H54 (cell line): ENCODE results near the gene MAP3K10.
A peak's percentile ranks its signal among the peaks of the same experiment; 100 is the strongest.

Source experiments
- DNase-seq: peaks from one replicate; pipeline ENCODE4 v3.0.0; 2011; ENCODE audit warnings: low spot score, mixed read lengths; ENCODE audit not compliant: insufficient read length
- FAIRE-seq: peaks from 3 replicates; lab custom pipeline; 2011; peaks lifted over from hg19 to GRCh38; lab: Jason Lieb, UNC
- POLR2A ChIP-seq: IDR thresholded peaks from 2 replicates; pipeline ENCODE4 v1.6.1; 2011; ENCODE audit warnings: low read depth, mild to moderate bottlenecking, low read length

MAP3K10 gene

GRCh38 chr19:40192758-40193586 lies 1.7 kb downstream of the MAP3K10 start:
- FAIRE-seq = no peak
- TF ChIP-seq POLR2A = no peak
- no peak for DNase-seq

GRCh38 chr19:40193587-40193849 lies 2.3 kb downstream of the MAP3K10 start:
- FAIRE-seq (no peak), DNase-seq (no peak)
- TF ChIP-seq POLR2A = no peak

- DNase-seq = no peak
- no peak for FAIRE-seq
- no peak for TF ChIP-seq POLR2A
These were observed 7.2 kb downstream of the MAP3K10 start for GRCh38 chr19:40198272-40198990.

- FAIRE-seq = no peak
- TF ChIP-seq POLR2A = no peak
- peak; percentile 85 for DNase-seq
These were observed 9.3 kb downstream of the MAP3K10 start for GRCh38 chr19:40200341-40201099.

- FAIRE-seq (no peak), DNase-seq (no peak)
- TF ChIP-seq POLR2A = no peak
These were observed 13.2 kb downstream of the MAP3K10 start for GRCh38 chr19:40204381-40204780.

- no peak for TF ChIP-seq POLR2A
- FAIRE-seq = no peak
- DNase-seq = no peak
These were observed 14.5 kb downstream of the MAP3K10 start for GRCh38 chr19:40205760-40206159.

- FAIRE-seq = no peak
These were observed 17.4 kb downstream of the MAP3K10 start for GRCh38 chr19:40208602-40209001.

GRCh38 chr19:40210889-40211288 lies 19.7 kb downstream of the MAP3K10 start:
- DNase-seq = no peak
- no peak for TF ChIP-seq POLR2A
- FAIRE-seq = no peak

More at GRCh38 chr19:40208602-40209001, 17.4 kb downstream of the MAP3K10 start:
- TF ChIP-seq POLR2A = no peak
- DNase-seq = no peak

GRCh38 chr19:40213251-40213829 lies 22.1 kb downstream of the MAP3K10 start:
- DNase-seq = no peak
- TF ChIP-seq POLR2A = no peak
- no peak for FAIRE-seq

GRCh38 chr19:40213882-40214570 lies 22.8 kb downstream of the MAP3K10 start:
- no peak for TF ChIP-seq POLR2A
- no peak for FAIRE-seq
- DNase-seq = no peak

- no peak for DNase-seq
- TF ChIP-seq POLR2A = no peak
- no peak for FAIRE-seq
These were observed 23.7 kb downstream of the MAP3K10 start for GRCh38 chr19:40214936-40215335.

- DNase-seq (no peak), FAIRE-seq (no peak)
- no peak for TF ChIP-seq POLR2A
These were observed 25.0 kb downstream of the MAP3K10 start for GRCh38 chr19:40216013-40216776.

GRCh38 chr19:40216777-40217026 lies 25.5 kb downstream of the MAP3K10 start:
- peak; percentile 9; the same call in 1 of the 2 replicates for TF ChIP-seq POLR2A
- FAIRE-seq (no peak), DNase-seq (no peak)
